GM12801 (cell line): ENCODE measurements around the gene PTPN4.

Source experiments
- TF ChIP-seq, protein P1 (sequence below): IDR thresholded peaks from one replicate; pipeline ENCODE4 v1.5.1; 2011; ENCODE audit warnings: control low read depth; ENCODE audit not compliant: insufficient read length; ENCODE audit errors: extremely low read depth

The PTPN4 gene

DNA sequence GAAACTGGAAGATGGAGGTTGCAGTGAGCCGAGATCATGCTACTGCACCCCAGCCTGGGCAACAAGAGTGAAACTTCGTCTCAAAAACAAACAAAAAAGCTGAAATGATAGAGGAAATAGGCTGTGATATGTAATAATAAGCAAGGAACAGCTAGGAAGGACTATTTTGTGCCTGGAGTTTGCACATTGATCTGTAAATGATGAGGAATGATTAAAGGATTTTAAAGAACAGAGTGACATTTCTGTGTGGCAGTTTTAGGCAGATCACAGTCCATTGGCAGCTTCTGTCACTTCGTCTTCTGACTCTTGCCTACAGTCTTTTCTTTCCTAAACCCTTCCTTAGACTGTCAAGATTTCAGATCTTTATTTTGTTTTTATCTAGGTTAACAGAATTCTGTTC lies 272.6 kb downstream of the PTPN4 start:
- TF ChIP-seq, protein P1, sequence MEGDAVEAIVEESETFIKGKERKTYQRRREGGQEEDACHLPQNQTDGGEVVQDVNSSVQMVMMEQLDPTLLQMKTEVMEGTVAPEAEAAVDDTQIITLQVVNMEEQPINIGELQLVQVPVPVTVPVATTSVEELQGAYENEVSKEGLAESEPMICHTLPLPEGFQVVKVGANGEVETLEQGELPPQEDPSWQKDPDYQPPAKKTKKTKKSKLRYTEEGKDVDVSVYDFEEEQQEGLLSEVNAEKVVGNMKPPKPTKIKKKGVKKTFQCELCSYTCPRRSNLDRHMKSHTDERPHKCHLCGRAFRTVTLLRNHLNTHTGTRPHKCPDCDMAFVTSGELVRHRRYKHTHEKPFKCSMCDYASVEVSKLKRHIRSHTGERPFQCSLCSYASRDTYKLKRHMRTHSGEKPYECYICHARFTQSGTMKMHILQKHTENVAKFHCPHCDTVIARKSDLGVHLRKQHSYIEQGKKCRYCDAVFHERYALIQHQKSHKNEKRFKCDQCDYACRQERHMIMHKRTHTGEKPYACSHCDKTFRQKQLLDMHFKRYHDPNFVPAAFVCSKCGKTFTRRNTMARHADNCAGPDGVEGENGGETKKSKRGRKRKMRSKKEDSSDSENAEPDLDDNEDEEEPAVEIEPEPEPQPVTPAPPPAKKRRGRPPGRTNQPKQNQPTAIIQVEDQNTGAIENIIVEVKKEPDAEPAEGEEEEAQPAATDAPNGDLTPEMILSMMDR: no peak
